Neuronal stem cell (in vitro differentiated cells): Measurements from ENCODE around the gene SORCS2.

Experiments used
- DNase-seq: peaks from one replicate; pipeline ENCODE4 v3.0.0-alpha.2; 2013; ENCODE audit warnings: low spot score
- H2AFZ ChIP-seq: one replicate; pipeline ENCODE4 v1.6.1; 2013; ENCODE audit warnings: mild to moderate bottlenecking, low read length, inconsistent platforms
- H2AK5ac ChIP-seq: 2 replicates; pipeline ENCODE4 v1.6.1; 2013; ENCODE audit warnings: low read depth, mild to moderate bottlenecking, inconsistent platforms, low read length, moderate library complexity, mixed read lengths
- H2BK120ac ChIP-seq: 2 replicates; pipeline ENCODE4 v1.6.1; 2013; ENCODE audit warnings: low read depth, mild to moderate bottlenecking, inconsistent platforms, low read length, moderate library complexity, mixed read lengths
- H2BK12ac ChIP-seq: one replicate; pipeline ENCODE4 v1.6.1; 2013; ENCODE audit warnings: low read length, inconsistent platforms
- H2BK15ac ChIP-seq: 2 replicates; pipeline ENCODE4 v1.6.1; 2013; ENCODE audit warnings: mild to moderate bottlenecking, low read length, inconsistent platforms, mixed read lengths
- H2BK5ac ChIP-seq: one replicate; pipeline ENCODE4 v1.6.1; 2013; ENCODE audit warnings: inconsistent platforms, mild to moderate bottlenecking, low read length, moderate library complexity
- H3K14ac ChIP-seq: one replicate; pipeline ENCODE4 v1.6.1; 2013; ENCODE audit warnings: low read length, inconsistent platforms
- H3K18ac ChIP-seq: 2 replicates; pipeline ENCODE4 v1.6.1; 2013; ENCODE audit warnings: low read length, inconsistent platforms
- H3K23ac ChIP-seq: 2 replicates; pipeline ENCODE4 v1.6.1; 2013; ENCODE audit warnings: low read depth, mild to moderate bottlenecking, mixed read lengths, low read length, inconsistent platforms; ENCODE audit not compliant: poor library complexity
- H3K27ac ChIP-seq: replicated peaks from 3 replicates; pipeline ENCODE4 v1.5.1; 2013; ENCODE audit warnings: low read length, inconsistent platforms
- H3K27me3 ChIP-seq, 3 experiments: 2 replicates each; pipeline ENCODE4 v1.6.1; 2013; ENCODE audit warnings: low read length in 3 of 3, mild to moderate bottlenecking in 2 of 3, inconsistent platforms in 1 of 3, low read depth in 1 of 3, mixed read lengths in 1 of 3, moderate library complexity in 1 of 3; ENCODE audit not compliant: control insufficient read depth in 3 of 3, insufficient read depth in 3 of 3
- H3K36me3 ChIP-seq, 2 donors: replicated peaks in 1 of 2; 2 replicates each; pipeline ENCODE4 v1.6.1; 2013; ENCODE audit warnings: low read length in 2 of 2; ENCODE audit not compliant: control insufficient read depth in 2 of 2, insufficient read depth in 2 of 2
- H3K4ac ChIP-seq: 2 replicates; pipeline ENCODE4 v1.6.1; 2013; ENCODE audit warnings: inconsistent platforms, mild to moderate bottlenecking, low read length, moderate library complexity
- H3K4me1 ChIP-seq, 2 donors: 1 replicate in 1 of 2; 2 replicates in 1 of 2; pipeline ENCODE4 v1.6.1; 2013; ENCODE audit warnings: low read length in 2 of 2, low read depth in 1 of 2; ENCODE audit not compliant: control insufficient read depth in 2 of 2, insufficient read depth in 1 of 2
- H3K4me2 ChIP-seq: one replicate; pipeline ENCODE4 v1.6.1; 2013; ENCODE audit warnings: mild to moderate bottlenecking, low read length, inconsistent platforms; ENCODE audit not compliant: insufficient read depth, poor library complexity, severe bottlenecking
- H3K4me3 ChIP-seq, 2 donors: 2 replicates each; pipeline ENCODE4 v1.5.1; 2013; ENCODE audit warnings: low read length in 2 of 2, mild to moderate bottlenecking in 2 of 2, inconsistent platforms in 1 of 2, moderate library complexity in 1 of 2
- H3K79me1 ChIP-seq: one replicate; pipeline ENCODE4 v1.6.1; 2013; ENCODE audit warnings: low read depth, mild to moderate bottlenecking, inconsistent platforms, low read length, moderate library complexity
- H3K9ac ChIP-seq: one replicate; pipeline ENCODE4 v1.6.1; 2013; ENCODE audit warnings: mild to moderate bottlenecking, low read depth, low read length, inconsistent platforms; ENCODE audit not compliant: poor library complexity
- H3K9me3 ChIP-seq, 2 donors: replicated peaks in 1 of 2; 2 replicates each; pipeline versions ENCODE3 to v1.6.1; 2013; ENCODE audit warnings: low read length in 2 of 2, mild to moderate bottlenecking in 2 of 2, inconsistent platforms in 1 of 2, low read depth in 1 of 2, mixed read lengths in 1 of 2, moderate library complexity in 1 of 2; ENCODE audit not compliant: control insufficient read depth in 2 of 2, insufficient read depth in 1 of 2
- H4K8ac ChIP-seq: one replicate; pipeline ENCODE4 v1.6.1; 2013; ENCODE audit warnings: low read depth, mild to moderate bottlenecking, inconsistent platforms, low read length, moderate library complexity
- H4K91ac ChIP-seq: one replicate; pipeline ENCODE4 v1.6.1; 2013; ENCODE audit warnings: low read length, low read depth, mild to moderate bottlenecking, inconsistent platforms; ENCODE audit not compliant: poor library complexity
- whole genome bisulfite sequencing, 2 donors: extraction: QIAGEN DNeasy Blood & Tissue Kit; methylation state at CpG; one replicate each; pipeline ENCODE4 v1.1.7; 2013; ENCODE audit warnings: missing lambda C conversion rate in 2 of 2, mixed read lengths in 1 of 2; ENCODE audit not compliant: insufficient read length in 2 of 2, insufficient replicate concordance in 1 of 2; ENCODE audit errors: extremely low coverage in 2 of 2; 5-methylcytosine and 5-hydroxymethylcytosine counted together

SORCS2 gene

GRCh38 chr4:7352486-7352885 is 160.1 kb downstream of the SORCS2 start:
- H2AFZ ChIP-seq = no peak overlapping the region
- no peak overlapping the region for H2BK12ac ChIP-seq
- no peak overlapping the region for H3K4ac ChIP-seq
- H3K4me2 ChIP-seq = no peak overlapping the region
- peaks cover 0 to 6% of the 10 kb centered on the region in 2 donors for H3K4me1 ChIP-seq
- H2BK120ac ChIP-seq = no peak overlapping the region
- H3K27ac ChIP-seq = no peak overlapping the region
- no peaks in the 10 kb centered on the region for H3K27me3 ChIP-seq
- H4K8ac ChIP-seq = no peak overlapping the region
- H3K9ac ChIP-seq = no peak overlapping the region
- no peak overlapping the region for H3K4me3 ChIP-seq
- no peak overlapping the region for H2BK5ac ChIP-seq
- H2BK15ac ChIP-seq = no peak overlapping the region
- no peaks in the 10 kb centered on the region for H3K9me3 ChIP-seq
- no peak overlapping the region for H4K91ac ChIP-seq
- no peak for DNase-seq
- H3K14ac ChIP-seq = no peak overlapping the region
- WGBS, 2 donors = no CpG with 5 or more reads among the region's 6 CpGs
- H3K36me3 ChIP-seq = no peaks in the 10 kb centered on the region
- peak overlapping the region; percentile 28 for H3K23ac ChIP-seq
- no peak overlapping the region for H3K18ac ChIP-seq
- no peaks in the 10 kb centered on the region for H3K79me1 ChIP-seq
- peak overlapping the region; percentile 3 for H2AK5ac ChIP-seq

GRCh38 chr4:7353046-7353790 is 160.9 kb downstream of the SORCS2 start:
- H2BK12ac ChIP-seq = no peak overlapping the region
- H3K27ac ChIP-seq = no peak overlapping the region
- no peak overlapping the region for H4K8ac ChIP-seq
- H4K91ac ChIP-seq = no peak overlapping the region
- no peak overlapping the region for H2BK5ac ChIP-seq
- no peak overlapping the region for H3K18ac ChIP-seq
- H3K9ac ChIP-seq = no peak overlapping the region
- H2BK120ac ChIP-seq = no peak overlapping the region
- H3K23ac ChIP-seq = peak overlapping the region; percentile 28
- no peak overlapping the region for H3K4me3 ChIP-seq
- H3K4ac ChIP-seq = no peak overlapping the region
- peaks cover 0 to 8% of the 10 kb centered on the region in 2 donors for H3K4me1 ChIP-seq
- H2BK15ac ChIP-seq = no peak overlapping the region
- peak overlapping the region; percentile 85 for H3K14ac ChIP-seq
- DNase-seq = no peak
- H3K4me2 ChIP-seq = no peak overlapping the region
- H2AK5ac ChIP-seq = peak overlapping the region; percentile 3
- no CpG with 5 or more reads among the region's 7 CpGs for WGBS, 2 donors
- no peaks in the 10 kb centered on the region for H3K27me3 ChIP-seq
- H2AFZ ChIP-seq = no peak overlapping the region
- H3K9me3 ChIP-seq = no peaks in the 10 kb centered on the region
- no peaks in the 10 kb centered on the region for H3K36me3 ChIP-seq
- no peaks in the 10 kb centered on the region for H3K79me1 ChIP-seq

GRCh38 chr4:7353846-7354610 is 161.7 kb downstream of the SORCS2 start:
- Histone ChIP-seq H3K4me3 (no peak overlapping the region), H3K9ac (no peak overlapping the region), H3K23ac (no peak overlapping the region), H3K18ac (peak overlapping the region; percentile 4), H3K79me1 (no peaks in the 10 kb centered on the region), H2AK5ac (peak overlapping the region; percentile 34), H2BK5ac (no peak overlapping the region), H2BK120ac (no peak overlapping the region), H3K4ac (no peak overlapping the region), H3K36me3 (no peaks in the 10 kb centered on the region), H3K27ac (no peak overlapping the region), H3K9me3 (no peaks in the 10 kb centered on the region), H4K91ac (no peak overlapping the region), H2BK15ac (no peak overlapping the region), H2AFZ (no peak overlapping the region), H3K14ac (no peak overlapping the region), H4K8ac (no peak overlapping the region), H3K27me3 (no peaks in the 10 kb centered on the region), H3K4me1 (peaks cover 0 to 6% of the 10 kb centered on the region in 2 donors), H3K4me2 (no peak overlapping the region), H2BK12ac (no peak overlapping the region)
- no CpG with 5 or more reads among the region's 17 CpGs for WGBS, 2 donors
- no peak for DNase-seq

GRCh38 chr4:7354927-7355326 is 162.6 kb downstream of the SORCS2 start:
- Histone ChIP-seq H4K8ac (no peak overlapping the region), H2BK15ac (no peak overlapping the region), H3K9ac (no peak overlapping the region), H3K9me3 (no peaks in the 10 kb centered on the region), H2BK12ac (no peak overlapping the region), H3K14ac (no peak overlapping the region), H2AFZ (no peak overlapping the region), H3K4me1 (peaks cover 0 to 6% of the 10 kb centered on the region in 2 donors), H3K27me3 (peaks cover 0 to under 1% (median 0%) of the 10 kb centered on the region in 3 experiments), H2BK5ac (no peak overlapping the region), H3K79me1 (no peaks in the 10 kb centered on the region), H4K91ac (no peak overlapping the region), H3K23ac (no peak overlapping the region), H3K36me3 (no peaks in the 10 kb centered on the region), H2BK120ac (peak overlapping the region; percentile 25), H3K4me2 (no peak overlapping the region), H2AK5ac (no peak overlapping the region), H3K4me3 (no peak overlapping the region), H3K27ac (no peak overlapping the region), H3K18ac (no peak overlapping the region), H3K4ac (no peak overlapping the region)
- no CpG with 5 or more reads among the region's 5 CpGs for WGBS, 2 donors
- no peak for DNase-seq
